AG10803 (cell line): ENCODE results near the gene PHF23.
A peak's percentile ranks its signal among the peaks of the same experiment; 100 is the strongest.

Experiments used
- DNase-seq: peaks from one replicate; pipeline ENCODE4 v3.0.0; 2010; ENCODE audit warnings: low read depth
- H3K4me3 ChIP-seq: 2 replicates; pipeline ENCODE4 v1.5.1; 2011; ENCODE audit warnings: mild to moderate bottlenecking, low read length, control low read depth
- TF ChIP-seq, protein P1 (sequence below): conservative IDR thresholded peaks from 2 replicates; pipeline ENCODE4 v1.5.1; 2011; ENCODE audit warnings: mild to moderate bottlenecking, low read length, control low read depth, inconsistent platforms

PHF23 gene

GRCh38 chr17:7191571-7192270 is 47.5 kb downstream of the PHF23 start:
- TF ChIP-seq, protein P1, sequence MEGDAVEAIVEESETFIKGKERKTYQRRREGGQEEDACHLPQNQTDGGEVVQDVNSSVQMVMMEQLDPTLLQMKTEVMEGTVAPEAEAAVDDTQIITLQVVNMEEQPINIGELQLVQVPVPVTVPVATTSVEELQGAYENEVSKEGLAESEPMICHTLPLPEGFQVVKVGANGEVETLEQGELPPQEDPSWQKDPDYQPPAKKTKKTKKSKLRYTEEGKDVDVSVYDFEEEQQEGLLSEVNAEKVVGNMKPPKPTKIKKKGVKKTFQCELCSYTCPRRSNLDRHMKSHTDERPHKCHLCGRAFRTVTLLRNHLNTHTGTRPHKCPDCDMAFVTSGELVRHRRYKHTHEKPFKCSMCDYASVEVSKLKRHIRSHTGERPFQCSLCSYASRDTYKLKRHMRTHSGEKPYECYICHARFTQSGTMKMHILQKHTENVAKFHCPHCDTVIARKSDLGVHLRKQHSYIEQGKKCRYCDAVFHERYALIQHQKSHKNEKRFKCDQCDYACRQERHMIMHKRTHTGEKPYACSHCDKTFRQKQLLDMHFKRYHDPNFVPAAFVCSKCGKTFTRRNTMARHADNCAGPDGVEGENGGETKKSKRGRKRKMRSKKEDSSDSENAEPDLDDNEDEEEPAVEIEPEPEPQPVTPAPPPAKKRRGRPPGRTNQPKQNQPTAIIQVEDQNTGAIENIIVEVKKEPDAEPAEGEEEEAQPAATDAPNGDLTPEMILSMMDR = no peak
- H3K4me3 ChIP-seq = no peak overlapping the region
- no peak for DNase-seq

GRCh38 chr17:7191069-7191468 is 48.2 kb downstream of the PHF23 start:
- DNase-seq = no peak
- TF ChIP-seq, protein P1 = no peak
- H3K4me3 ChIP-seq = no peak overlapping the region

DNA sequence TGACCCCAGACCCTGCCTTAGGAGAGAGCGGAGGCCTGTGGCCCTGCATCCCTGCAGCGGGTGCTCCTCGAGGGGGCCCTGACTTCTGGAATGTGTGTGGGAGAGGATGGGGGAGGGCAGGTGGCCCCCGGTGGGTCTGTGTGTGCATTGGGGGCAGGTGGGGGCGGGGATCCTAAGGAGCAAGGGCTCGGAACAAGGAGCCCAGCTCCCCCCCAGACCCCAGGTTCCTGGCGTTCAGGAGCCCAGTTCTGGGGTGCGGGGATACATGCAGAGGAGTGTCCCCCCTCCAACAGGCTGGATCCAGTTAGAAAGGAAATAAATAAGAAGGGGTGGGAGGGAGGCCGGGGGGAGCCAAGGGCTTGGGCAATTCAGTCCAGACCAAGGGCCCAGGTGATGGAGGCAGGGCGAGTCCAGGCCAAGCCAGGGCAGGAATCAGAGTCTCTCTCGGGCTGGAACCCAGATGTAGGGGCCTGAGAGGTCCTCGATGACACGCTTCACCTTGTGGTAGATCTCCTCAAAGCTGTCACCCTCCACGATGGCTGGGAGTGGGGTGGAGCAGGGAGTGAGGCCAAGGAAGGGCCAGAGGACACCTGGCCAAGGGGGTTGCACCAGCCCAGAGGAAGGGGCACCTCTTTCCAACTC is 48.9 kb downstream of the PHF23 start:
- TF ChIP-seq, protein P1 = no peak
- no peak overlapping the region for H3K4me3 ChIP-seq
- no peak for DNase-seq

DNA sequence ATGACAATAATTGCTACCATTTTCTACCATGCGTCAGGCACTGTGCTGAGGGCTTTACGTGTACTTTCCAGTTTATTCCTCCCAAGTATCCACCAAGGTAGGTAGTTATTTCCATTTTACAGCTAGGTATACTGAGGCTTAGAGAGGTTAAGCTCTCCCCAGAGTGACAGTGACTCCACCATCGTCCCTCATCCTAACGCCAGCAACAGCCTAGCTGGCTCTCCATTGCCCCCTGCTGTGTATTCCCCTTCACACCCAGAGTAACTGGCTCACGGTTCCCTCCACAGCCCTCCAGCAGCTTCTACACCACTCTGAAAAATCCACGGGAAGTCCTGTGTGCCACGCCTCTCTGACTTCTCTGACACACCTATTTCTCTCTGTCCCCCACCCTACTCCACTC is 53.0 kb downstream of the PHF23 start:
- no peak for DNase-seq

More for the DNA sequence above, 53.0 kb downstream of the PHF23 start:
- no peak overlapping the region for H3K4me3 ChIP-seq
- TF ChIP-seq, protein P1 = peak; percentile 27
